BLaER1 (cell line): ENCODE data around the gene TADA1.

Experiments
- H3K27ac ChIP-seq: shearing (Covaris generic); formaldehyde crosslinking; 2 replicates; pipeline ENCODE4 v1.8.1; 2022
- H3K27me3 ChIP-seq: shearing (Covaris generic); formaldehyde crosslinking; 2 replicates; pipeline ENCODE4 v1.8.1; 2022
- H3K36me3 ChIP-seq: shearing (Covaris generic); formaldehyde crosslinking; 2 replicates; pipeline ENCODE4 v1.8.1; 2022
- H3K4me1 ChIP-seq: shearing (Covaris generic); formaldehyde crosslinking; 2 replicates; pipeline ENCODE4 v1.8.1; 2022
- H3K4me2 ChIP-seq: shearing (Covaris generic); formaldehyde crosslinking; 2 replicates; pipeline ENCODE4 v1.8.1; 2022
- H3K4me3 ChIP-seq: shearing (Covaris generic); formaldehyde crosslinking; 2 replicates; pipeline ENCODE4 v1.8.1; 2022
- H3K9ac ChIP-seq: shearing (Covaris generic); formaldehyde crosslinking; 2 replicates; pipeline ENCODE4 v1.8.1; 2022
- H3K9me3 ChIP-seq: shearing (Covaris generic); formaldehyde crosslinking; 2 replicates; pipeline ENCODE4 v1.8.1; 2022
- H4K20me1 ChIP-seq: shearing (Covaris generic); formaldehyde crosslinking; 2 replicates; pipeline ENCODE4 v1.8.1; 2022
- Cebpa-rat ChIP-seq: shearing (Covaris generic); IDR thresholded peaks from 2 replicates; pipeline ENCODE4 v1.8.1; 2022

TADA1 gene, protein sequence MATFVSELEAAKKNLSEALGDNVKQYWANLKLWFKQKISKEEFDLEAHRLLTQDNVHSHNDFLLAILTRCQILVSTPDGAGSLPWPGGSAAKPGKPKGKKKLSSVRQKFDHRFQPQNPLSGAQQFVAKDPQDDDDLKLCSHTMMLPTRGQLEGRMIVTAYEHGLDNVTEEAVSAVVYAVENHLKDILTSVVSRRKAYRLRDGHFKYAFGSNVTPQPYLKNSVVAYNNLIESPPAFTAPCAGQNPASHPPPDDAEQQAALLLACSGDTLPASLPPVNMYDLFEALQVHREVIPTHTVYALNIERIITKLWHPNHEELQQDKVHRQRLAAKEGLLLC

DNA sequence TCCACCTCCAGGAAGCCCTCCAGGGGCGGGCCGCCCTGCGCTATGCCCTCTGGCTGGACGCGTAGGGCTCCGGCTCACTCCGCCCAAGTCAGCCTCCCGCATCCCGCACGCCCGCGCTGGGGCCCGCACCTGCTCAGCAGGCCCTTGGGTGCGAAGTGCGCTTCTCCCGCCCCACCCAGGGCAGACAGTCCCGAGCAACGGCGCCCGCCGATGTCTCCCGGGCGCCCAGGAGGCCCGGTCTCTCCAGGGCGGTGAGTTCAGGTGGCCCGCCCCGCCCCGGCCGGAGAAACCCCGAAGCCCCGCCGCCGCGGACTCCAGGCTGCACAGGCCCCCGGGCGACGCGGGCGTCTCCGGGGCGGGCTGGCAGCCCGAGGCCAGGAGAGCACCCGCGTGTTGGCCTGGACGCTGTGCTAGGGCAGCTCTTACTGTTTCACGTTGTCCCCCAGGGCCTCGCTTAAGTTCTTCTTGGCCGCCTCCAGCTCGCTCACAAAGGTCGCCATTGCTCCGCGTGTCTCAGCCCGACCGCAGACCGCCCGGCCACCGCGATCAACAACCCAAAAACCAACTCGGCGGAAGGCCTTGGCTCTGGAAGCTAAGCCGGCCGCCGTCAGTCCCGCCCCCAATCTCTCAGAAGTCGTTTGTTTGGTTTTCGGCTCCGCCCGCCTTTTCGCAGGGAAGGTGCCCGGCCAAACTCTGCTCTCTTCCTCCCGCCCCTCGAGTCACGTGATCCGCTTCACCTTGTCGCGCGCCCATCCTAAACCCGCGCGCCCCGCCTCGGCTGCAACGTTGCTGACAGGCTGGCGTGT is at the start of gene TADA1:
Gene TADA1 (minus strand): TSS at position 531 of the 806 bp plus-strand sequence. CDS start 31 bp downstream, at position 500.
- peaks cover 19% of the 10 kb centered on the region for H3K36me3 ChIP-seq
- H3K27me3 ChIP-seq, result no peaks in the 10 kb centered on the region
- peaks cover 4% of the 10 kb centered on the region for H3K9me3 ChIP-seq
- no peak for TF ChIP-seq Cebpa-rat
- H3K4me1 ChIP-seq, result peaks cover 30% of the 10 kb centered on the region
- H3K9ac ChIP-seq, result peak within 1 kb of the TSS; percentile 91
- peak within 1 kb of the TSS; percentile 85 for H3K4me2 ChIP-seq
- H3K27ac ChIP-seq, result peak within 1 kb of the TSS; percentile 91
- H4K20me1 ChIP-seq, result peaks cover 45% of the 10 kb centered on the region
- H3K4me3 ChIP-seq, result peak within 1 kb of the TSS; percentile 83

DNA sequence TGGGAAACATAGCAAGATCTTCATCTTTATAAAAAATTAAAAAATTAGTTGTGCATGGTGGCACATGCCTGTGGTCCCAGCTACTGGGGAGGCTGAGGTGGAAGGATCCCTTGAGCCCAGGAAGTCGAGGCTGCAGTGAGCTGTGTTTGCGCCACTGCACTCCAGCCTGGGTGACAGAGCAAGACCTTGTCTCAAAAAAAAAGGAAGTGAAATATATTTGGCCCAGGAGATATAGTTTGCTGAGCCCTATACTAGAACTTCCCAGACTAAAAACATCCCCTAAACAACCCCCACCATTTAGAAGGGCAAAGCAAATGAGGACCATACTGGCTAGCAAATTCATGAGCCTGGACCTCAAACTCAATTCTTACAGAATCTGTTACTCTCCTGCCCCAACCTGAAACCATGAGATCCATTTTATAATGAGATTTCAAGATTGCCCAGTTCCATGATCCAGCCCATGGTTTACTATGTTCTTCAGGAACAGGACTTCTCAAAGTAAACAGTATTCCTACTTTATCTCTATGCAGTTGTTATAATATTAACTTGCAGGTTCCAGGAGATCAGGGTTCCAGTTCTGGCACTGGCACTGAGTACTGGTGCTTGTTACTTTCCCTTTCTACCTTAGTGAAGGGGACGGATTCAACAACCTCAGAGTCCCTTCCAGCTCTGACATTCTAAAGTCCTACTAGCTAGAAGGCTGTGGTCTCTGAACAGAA is 48.9 kb upstream of the TADA1 start:
- Histone ChIP-seq H3K9me3 (peaks cover 17% of the 10 kb centered on the region), H3K4me3 (no peak overlapping the region), H4K20me1 (no peaks in the 10 kb centered on the region), H3K27ac (peak overlapping the region; percentile 26; the same call in 1 of the 2 replicates), H3K9ac (no peak overlapping the region), H3K27me3 (no peaks in the 10 kb centered on the region), H3K4me1 (peaks cover 14% of the 10 kb centered on the region), H3K36me3 (peaks cover 8% of the 10 kb centered on the region; the same call in 1 of the 2 replicates), H3K4me2 (peak overlapping the region; percentile 40)
- TF ChIP-seq Cebpa-rat, result no peak

DNA sequence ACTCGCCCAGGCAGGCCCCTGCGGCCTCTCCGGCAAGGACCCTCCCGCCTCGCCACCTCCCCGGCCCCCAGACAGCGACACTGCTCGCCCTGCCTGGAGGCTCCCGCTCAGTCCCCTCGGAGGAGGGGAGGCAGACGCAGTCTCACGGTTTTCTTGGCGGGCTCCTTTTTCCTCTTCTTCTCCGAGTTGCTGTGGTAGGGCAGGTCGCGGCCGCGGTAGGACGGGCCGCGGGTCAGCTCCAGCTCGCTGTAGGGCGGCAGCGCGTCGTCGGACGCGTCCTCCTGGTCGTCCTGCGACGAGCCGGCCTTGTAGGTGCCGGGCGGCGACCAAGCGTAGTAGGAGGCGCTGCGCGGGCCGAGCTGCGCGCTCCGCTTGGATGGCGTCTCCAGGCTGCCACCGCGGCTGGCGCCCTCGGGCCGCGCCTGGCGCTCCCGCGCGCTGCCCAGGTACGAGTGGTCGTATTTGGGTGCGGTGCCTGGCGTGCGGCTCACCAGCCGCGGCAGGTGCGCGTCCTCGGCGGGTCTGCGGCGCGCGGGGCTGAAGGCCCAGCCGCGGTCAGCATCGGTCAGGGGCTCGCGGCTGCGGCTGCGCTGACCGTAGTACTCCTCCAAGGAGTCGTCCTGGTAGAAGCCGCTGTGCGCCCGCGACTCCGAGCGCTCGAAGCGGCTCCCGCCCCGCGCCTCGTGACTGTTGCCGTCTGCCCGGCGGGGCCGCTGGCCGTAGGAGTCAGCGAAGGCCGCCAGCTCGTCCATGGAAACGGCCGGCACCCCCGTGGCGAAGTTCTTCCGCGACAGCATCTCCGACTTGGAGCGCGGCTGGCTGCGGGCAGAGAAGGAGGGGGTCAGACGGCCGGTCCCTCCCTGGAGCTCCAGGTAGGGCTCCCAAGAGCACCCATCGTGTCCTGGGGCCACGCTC is 44.8 kb upstream of the TADA1 start:
- Histone ChIP-seq H3K4me2 (no peak overlapping the region), H3K27ac (no peak overlapping the region), H4K20me1 (no peaks in the 10 kb centered on the region), H3K36me3 (peaks cover 8% of the 10 kb centered on the region; the same call in 1 of the 2 replicates), H3K9me3 (peaks cover 17% of the 10 kb centered on the region), H3K4me3 (no peak overlapping the region), H3K27me3 (no peaks in the 10 kb centered on the region), H3K9ac (no peak overlapping the region), H3K4me1 (peaks cover 14% of the 10 kb centered on the region)
- no peak for TF ChIP-seq Cebpa-rat

DNA sequence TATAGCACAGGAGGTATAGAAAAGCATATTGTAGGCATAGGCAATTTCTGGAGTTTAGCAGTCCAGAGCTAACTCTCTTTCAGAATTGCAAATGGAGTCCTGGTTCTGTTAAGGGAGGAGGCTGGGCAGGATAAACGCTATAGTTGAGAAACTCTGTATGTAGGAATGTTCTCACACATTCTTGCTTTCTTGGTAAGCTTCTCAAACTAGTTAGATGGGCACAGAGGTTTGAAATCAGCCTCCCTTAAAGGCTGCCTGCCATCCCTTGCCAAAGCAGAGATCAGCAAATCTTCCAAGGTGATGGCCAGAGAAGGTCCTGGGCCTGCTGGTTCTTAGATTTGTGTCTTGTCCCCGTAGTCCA is 42.9 kb upstream of the TADA1 start:
- Histone ChIP-seq H3K4me2 (no peak overlapping the region), H3K9me3 (peaks cover 17% of the 10 kb centered on the region), H3K4me1 (no peaks in the 10 kb centered on the region), H3K9ac (no peak overlapping the region), H3K4me3 (no peak overlapping the region), H3K27ac (no peak overlapping the region), H3K27me3 (no peaks in the 10 kb centered on the region), H4K20me1 (no peaks in the 10 kb centered on the region), H3K36me3 (peaks cover 8% of the 10 kb centered on the region; the same call in 1 of the 2 replicates)
- TF ChIP-seq Cebpa-rat, result no peak

DNA sequence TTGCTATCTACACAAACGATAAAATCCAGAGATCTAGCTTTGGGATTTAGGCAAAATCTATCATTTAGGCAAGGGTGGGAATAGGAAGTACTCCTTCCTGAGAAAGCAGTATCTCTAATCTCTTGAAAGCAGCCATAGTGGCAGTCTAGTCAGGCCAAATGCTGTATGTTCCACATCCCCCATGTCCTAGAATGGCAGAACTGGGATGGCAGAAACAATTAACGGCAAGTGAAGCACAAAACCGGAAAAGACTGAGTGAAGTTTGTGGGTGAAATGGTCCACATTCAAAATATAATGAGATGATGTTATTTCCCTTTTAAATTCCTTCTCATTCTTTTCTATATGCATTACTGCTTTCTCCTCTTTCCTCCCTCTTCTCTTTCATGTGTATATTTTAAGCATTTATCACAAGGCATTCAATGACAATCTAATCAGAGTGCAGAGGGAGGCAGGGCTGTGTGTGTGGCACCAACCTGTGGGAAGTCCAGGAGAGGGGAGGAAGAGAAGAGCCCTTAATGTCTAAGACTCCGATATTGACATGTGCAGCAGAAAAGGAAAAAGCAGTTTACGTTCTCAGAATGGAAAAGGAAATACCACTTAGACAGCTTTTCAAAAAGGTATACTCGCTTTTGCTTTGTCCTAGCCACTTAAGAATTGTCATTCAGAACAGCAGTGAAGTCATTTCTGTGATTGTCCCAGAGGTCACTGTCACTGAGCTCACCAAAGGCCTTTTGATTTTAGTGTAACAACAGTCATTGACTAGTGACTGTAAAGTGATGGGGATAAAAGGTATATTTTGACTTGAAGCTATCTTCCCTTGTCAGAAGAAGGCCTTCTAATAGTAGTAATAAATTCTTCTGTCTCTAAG is 42.3 kb upstream of the TADA1 start:
- Histone ChIP-seq H3K9me3 (peaks cover 17% of the 10 kb centered on the region), H3K4me3 (no peak overlapping the region), H3K36me3 (peaks cover 8% of the 10 kb centered on the region; the same call in 1 of the 2 replicates), H3K4me1 (no peaks in the 10 kb centered on the region), H3K27me3 (no peaks in the 10 kb centered on the region), H3K27ac (no peak overlapping the region), H3K4me2 (no peak overlapping the region), H3K9ac (no peak overlapping the region), H4K20me1 (no peaks in the 10 kb centered on the region)
- no peak for TF ChIP-seq Cebpa-rat

DNA sequence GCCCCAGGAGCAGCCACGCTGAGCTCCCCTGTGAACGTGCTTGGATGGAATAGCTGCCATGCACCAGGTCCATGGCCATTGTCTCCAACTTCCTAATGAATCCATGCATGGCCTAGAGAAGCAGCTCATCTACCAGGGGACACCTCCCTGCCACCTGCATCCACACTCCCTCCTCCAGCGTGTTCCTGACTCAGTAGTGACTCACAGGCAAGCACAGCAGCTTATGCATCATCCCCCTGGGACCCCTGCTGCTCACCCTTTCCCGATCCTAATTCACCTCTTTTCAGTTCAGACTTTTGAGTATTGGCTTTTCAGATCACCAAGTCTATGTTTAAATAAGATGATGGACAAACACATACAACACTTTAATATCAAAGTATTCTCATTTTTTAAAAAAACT is 39.9 kb upstream of the TADA1 start:
- no peak overlapping the region for H3K4me2 ChIP-seq
- no peak overlapping the region for H3K4me3 ChIP-seq
- H3K4me1 ChIP-seq, result no peaks in the 10 kb centered on the region
- TF ChIP-seq Cebpa-rat, result no peak
- no peak overlapping the region for H3K9ac ChIP-seq
- H3K36me3 ChIP-seq, result peaks cover 3% of the 10 kb centered on the region; the same call in 1 of the 2 replicates
- no peak overlapping the region for H3K27ac ChIP-seq
- no peaks in the 10 kb centered on the region for H4K20me1 ChIP-seq
- H3K9me3 ChIP-seq, result peaks cover 11% of the 10 kb centered on the region
- no peaks in the 10 kb centered on the region for H3K27me3 ChIP-seq

DNA sequence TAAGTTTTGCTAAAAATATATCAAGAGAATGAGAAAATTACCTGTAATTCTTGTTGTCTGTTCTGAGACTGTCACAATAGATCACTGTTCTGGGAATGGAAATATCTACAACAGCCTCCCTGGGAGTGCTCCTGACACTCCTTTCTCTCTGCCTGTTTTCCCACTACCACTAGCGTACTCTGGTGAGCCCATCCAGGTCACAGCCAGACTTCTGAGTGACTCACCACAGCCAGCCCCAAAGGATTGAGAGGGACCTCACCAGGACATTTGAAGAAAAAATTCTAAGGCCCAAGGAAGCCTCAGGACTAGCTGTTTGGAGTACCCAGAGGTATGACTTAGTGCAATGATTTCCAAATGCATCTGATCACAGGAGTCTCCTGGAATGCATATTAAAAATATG is 39.0 kb upstream of the TADA1 start:
- TF ChIP-seq Cebpa-rat, result no peak
- Histone ChIP-seq H3K4me1 (no peaks in the 10 kb centered on the region), H3K27ac (no peak overlapping the region), H4K20me1 (no peaks in the 10 kb centered on the region), H3K4me3 (no peak overlapping the region), H3K4me2 (no peak overlapping the region), H3K9ac (no peak overlapping the region), H3K36me3 (no peaks in the 10 kb centered on the region), H3K27me3 (no peaks in the 10 kb centered on the region), H3K9me3 (peaks cover 6% of the 10 kb centered on the region; the same call in 1 of the 2 replicates)

DNA sequence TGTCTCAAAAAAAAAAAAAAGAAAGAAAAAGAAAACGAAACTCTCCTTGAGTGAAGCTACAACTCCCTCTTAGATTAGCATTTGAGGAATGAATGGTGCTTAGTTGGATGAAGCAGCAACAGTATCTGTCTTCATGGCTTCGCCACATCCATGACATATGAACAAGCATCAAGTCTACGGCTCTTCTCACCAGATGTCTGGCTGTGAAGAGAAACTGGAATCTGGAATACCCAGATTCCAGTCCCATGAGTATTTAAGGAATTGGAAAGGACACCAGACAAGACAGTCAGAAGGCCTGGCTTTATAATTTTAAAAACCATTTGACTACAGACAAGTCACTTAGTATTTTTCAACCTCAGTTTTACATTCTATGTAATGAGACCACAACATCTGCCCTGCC is 38.0 kb upstream of the TADA1 start:
- Histone ChIP-seq H4K20me1 (no peaks in the 10 kb centered on the region), H3K4me2 (no peak overlapping the region), H3K36me3 (no peaks in the 10 kb centered on the region), H3K9me3 (peaks cover 6% of the 10 kb centered on the region; the same call in 1 of the 2 replicates), H3K27me3 (no peaks in the 10 kb centered on the region), H3K9ac (no peak overlapping the region), H3K4me1 (no peaks in the 10 kb centered on the region), H3K4me3 (no peak overlapping the region), H3K27ac (no peak overlapping the region)
- no peak for TF ChIP-seq Cebpa-rat
